ENCODE measurements around the gene B2M. TPM values are rescaled to one million over a fixed set of nuclear protein-coding genes. Genes with fewer than 3 reads are reported as not detected.

The B2M gene
- total and polyA plus RNA-seq, 2 of the 13 experiments (the other 11 are each of a cell fraction or from before 2014, with no cell fraction given): 784 to 857 TPM

- TF ChIP-seq ZNF605 (CRISPR knock-in tag; IDR thresholded peaks at IDR 0.05) (no peak), ARNT2 (CRISPR knock-in tag; IDR thresholded peaks at IDR 0.05; ENCODE audit: low read depth) (0 out of 2 replicates have a peak, but pooled peaks have one; percentile 10), HNF4A (CRISPR knock-in tag; IDR thresholded peaks at IDR 0.05) (peak; percentile 20; the same call in 1 of the 2 replicates), ZBTB2 (CRISPR knock-in tag; IDR thresholded peaks at IDR 0.05; ENCODE audit: low read depth) (no peak), AHDC1 (CRISPR knock-in tag; IDR thresholded peaks at IDR 0.05; ENCODE audit: borderline replicate concordance) (no peak), ZNF761 (CRISPR knock-in tag; conservative IDR thresholded peaks at IDR 0.05) (no peak; the same call in 1 of the 2 replicates), ZFY (CRISPR knock-in tag; IDR thresholded peaks at IDR 0.05) (peak; percentile 88), ZNF816 (CRISPR knock-in tag; IDR thresholded peaks at IDR 0.05; ENCODE audit: borderline replicate concordance) (no peak), NR2F1 (CRISPR knock-in tag; IDR thresholded peaks at IDR 0.05) (no peak), RAD21 (CRISPR knock-in tag; IDR thresholded peaks at IDR 0.05) (0 out of 2 replicates have a peak, but pooled peaks have one; percentile 29), ZNF776 (CRISPR knock-in tag; IDR thresholded peaks at IDR 0.05) (peak; percentile 29; the same call in 1 of the 2 replicates), NRL (CRISPR knock-in tag; IDR thresholded peaks at IDR 0.05; ENCODE audit: borderline replicate concordance) (peak; percentile 83), MBNL3 (CRISPR knock-in tag; conservative IDR thresholded peaks at IDR 0.05) (no peak), NFIB (CRISPR knock-in tag; IDR thresholded peaks at IDR 0.05; ENCODE audit: borderline replicate concordance) (no peak)
Observed at GRCh38 chr15:44711096-44711742, at the start of gene B2M, which contains the start of gene PATL2 (continued).
